ENCODE data around the gene CDH1.

DNA sequence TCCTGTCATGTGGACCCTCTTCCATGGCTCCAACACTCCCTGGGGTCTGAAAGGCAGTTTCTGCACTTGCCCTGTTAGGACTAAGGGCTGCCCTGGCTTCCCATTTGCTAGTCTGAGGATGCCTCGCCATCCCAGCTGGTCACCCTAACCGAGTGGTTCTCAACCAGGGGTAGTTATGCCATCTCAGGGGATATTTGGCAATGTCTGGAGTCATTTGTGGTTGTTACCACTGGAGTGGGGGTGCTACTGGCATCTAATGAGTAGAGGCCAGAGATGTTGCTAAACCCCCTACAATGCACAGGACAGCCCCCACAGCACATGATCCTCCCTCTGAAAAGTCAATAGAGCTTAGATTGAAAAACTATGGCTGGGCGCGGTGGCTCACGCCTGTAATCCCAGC is 26.9 kb upstream of the CDH1 start:
- TF ChIP-seq POLR2A (IDR thresholded peaks at IDR 0.05) (no peak), CTCF (IDR thresholded peaks at IDR 0.05) (no peak)
